Heart left ventricle (tissue), 13 donors: ENCODE results near the gene VPS26B.

Source experiments
- POLR2A ChIP-seq, 2 donors: fragments of 450-650 bp; IDR thresholded peaks; one replicate each; pipeline ENCODE4 v1.6.1; 2017; ENCODE audit warnings: antibody characterized with exemption in 2 of 2, mild to moderate bottlenecking in 2 of 2, moderate library complexity in 2 of 2
- TF ChIP-seq, protein P1 (sequence below), 12 donors: fragments of 200-600 bp; sonication (generic) in 4 of 12; IDR thresholded peaks; one replicate each; pipeline versions ENCODE4 v1.5.0 to v1.8.0; 2018 to 2022; ENCODE audit warnings: antibody characterized with exemption in 12 of 12, mild to moderate bottlenecking in 5 of 12
- donor health status: ischemic (EF 13 %, LVEDD 7.1; RV severe dilation, severe dysfunction).
- donor health status: DM: no; HTN: yes; CAD: no.
- donor health status: DM: no; HTN: no; CAD: no.
- donor health status: ischemic (EF 25% LVEDD 6.9; RV normal size, moderate dysfunction).
- donor health status: ischemic (EF 25% LVEDD 5.7; RV mildly dilated, moderate dysfunction).
- donor health status: ischemic (EF 35%, LVEDD 5.7; RV mildly dilated, moderate dysfunction).
- donor health status: nonischemic (EF 11% LVEDD 7.7; RV severe dilation, severe dysfunction).
- donor health status: DM: yes; HTN: yes; CAD: no.
- donor health status: PGD.
- donor health status: ischemic (EF 29% LVEDD 5.4; RV normal size, mild dysfunction).
- donor health status: nonischemic (EF 23%, LVEDD 6.1; RV moderate dilation, normal function).

GRCh38 chr11:134250675-134251074 is 26.2 kb downstream of the VPS26B start:
- TF ChIP-seq, protein P1, sequence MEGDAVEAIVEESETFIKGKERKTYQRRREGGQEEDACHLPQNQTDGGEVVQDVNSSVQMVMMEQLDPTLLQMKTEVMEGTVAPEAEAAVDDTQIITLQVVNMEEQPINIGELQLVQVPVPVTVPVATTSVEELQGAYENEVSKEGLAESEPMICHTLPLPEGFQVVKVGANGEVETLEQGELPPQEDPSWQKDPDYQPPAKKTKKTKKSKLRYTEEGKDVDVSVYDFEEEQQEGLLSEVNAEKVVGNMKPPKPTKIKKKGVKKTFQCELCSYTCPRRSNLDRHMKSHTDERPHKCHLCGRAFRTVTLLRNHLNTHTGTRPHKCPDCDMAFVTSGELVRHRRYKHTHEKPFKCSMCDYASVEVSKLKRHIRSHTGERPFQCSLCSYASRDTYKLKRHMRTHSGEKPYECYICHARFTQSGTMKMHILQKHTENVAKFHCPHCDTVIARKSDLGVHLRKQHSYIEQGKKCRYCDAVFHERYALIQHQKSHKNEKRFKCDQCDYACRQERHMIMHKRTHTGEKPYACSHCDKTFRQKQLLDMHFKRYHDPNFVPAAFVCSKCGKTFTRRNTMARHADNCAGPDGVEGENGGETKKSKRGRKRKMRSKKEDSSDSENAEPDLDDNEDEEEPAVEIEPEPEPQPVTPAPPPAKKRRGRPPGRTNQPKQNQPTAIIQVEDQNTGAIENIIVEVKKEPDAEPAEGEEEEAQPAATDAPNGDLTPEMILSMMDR (IDR thresholded peaks at IDR 0.05), result no peak
- no peak for TF ChIP-seq POLR2A (IDR thresholded peaks at IDR 0.05)
